Esophagus squamous epithelium (tissue), 4 donors: ENCODE data around the gene LRRN2.

Source experiments
- CTCF ChIP-seq, 6 experiments: fragments of 450-650 bp in 4 of 6; fragments of 200-600 bp in 2 of 6; sonication (generic) in 2 of 6; IDR thresholded peaks; one replicate each; pipeline ENCODE4 v1.5.1; 2016 to 2019; ENCODE audit warnings: antibody characterized with exemption in 6 of 6, mild to moderate bottlenecking in 4 of 6, moderate library complexity in 4 of 6
- POLR2A ChIP-seq, 4 donors: fragments of 450-650 bp; IDR thresholded peaks; one replicate each; pipeline ENCODE4 v1.6.1; 2017; ENCODE audit warnings: antibody characterized with exemption in 4 of 4, mild to moderate bottlenecking in 4 of 4, moderate library complexity in 3 of 4

DNA sequence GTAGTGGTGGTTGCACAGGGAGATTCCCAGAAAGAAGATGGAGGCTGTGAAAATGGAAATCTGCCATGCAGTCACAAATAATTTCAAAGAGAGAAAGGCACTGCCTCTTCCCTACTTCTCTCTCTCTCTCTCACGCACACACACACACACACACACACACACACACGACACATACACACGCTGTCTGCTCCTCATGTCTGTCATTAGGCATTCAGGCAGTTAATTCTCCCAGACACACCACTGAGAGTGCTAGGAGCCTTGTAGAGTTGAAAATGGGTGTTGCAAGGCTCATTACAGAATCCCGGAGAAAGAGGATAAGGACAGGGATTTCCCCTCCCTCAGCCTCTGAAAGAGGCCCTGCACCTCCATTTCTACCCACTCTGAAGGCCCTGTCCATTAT is 47.8 kb upstream of the LRRN2 start:
- TF ChIP-seq POLR2A (IDR thresholded peaks at IDR 0.05) (no peak), CTCF (IDR thresholded peaks at IDR 0.05) (no peak)
